ENCODE measurements around the gene FSD2.

FSD2 gene

DNA sequence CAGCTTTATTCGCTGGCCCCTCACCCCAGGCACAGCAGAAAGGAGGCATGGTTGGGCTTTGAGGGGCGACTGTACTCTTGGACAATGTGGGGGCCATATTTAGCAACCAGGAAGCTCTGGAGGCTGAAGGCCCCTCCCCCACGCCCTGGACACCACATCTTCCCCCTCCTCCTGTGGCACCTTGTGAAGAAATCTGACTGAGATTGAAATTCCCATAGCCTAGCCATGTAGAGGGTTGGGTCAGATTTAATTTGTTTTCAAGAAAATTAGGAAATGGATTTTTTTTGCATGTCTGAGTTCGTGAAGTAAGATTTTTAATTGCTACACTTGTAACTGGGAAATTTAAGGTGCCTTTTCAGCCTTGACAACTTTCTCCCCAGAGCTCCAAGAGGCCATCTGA lies 24.5 kb downstream of the FSD2 start:
- Histone ChIP-seq H2AFZ (ENCODE audit: low read length) (no peak overlapping the region), H3K4me2 (ENCODE audit: low read length) (no peak overlapping the region), H4K20me1 (ENCODE audit: insufficient read depth, low read length) (no peaks in the 10 kb centered on the region), H3K4me1 (ENCODE audit: insufficient read depth, low read length, severe bottlenecking) (no peaks in the 10 kb centered on the region), H3K36me3 (ENCODE audit: insufficient read depth, low read length) (no peaks in the 10 kb centered on the region), H3K79me2 (ENCODE audit: insufficient read depth, low read length) (no peaks in the 10 kb centered on the region), H3K9me2 (ENCODE audit: low read depth, low read length) (no peaks in the 10 kb centered on the region), H3K27ac (ENCODE audit: low read depth, low read length, poor library complexity, severe bottlenecking) (no peak overlapping the region), H3F3A (ENCODE audit: insufficient read depth, low read length) (no peaks in the 10 kb centered on the region), H3K9me3 (ENCODE audit: low read length) (no peaks in the 10 kb centered on the region), H3K9ac (ENCODE audit: low read length) (no peak overlapping the region), H3K4me3 (ENCODE audit: low read depth, low read length, poor library complexity, severe bottlenecking) (no peak overlapping the region), H3K27me3 (ENCODE audit: insufficient read depth, low read length) (peaks cover 6% of the 10 kb centered on the region; the same call in 1 of the 2 replicates)
- TF ChIP-seq, protein P1, sequence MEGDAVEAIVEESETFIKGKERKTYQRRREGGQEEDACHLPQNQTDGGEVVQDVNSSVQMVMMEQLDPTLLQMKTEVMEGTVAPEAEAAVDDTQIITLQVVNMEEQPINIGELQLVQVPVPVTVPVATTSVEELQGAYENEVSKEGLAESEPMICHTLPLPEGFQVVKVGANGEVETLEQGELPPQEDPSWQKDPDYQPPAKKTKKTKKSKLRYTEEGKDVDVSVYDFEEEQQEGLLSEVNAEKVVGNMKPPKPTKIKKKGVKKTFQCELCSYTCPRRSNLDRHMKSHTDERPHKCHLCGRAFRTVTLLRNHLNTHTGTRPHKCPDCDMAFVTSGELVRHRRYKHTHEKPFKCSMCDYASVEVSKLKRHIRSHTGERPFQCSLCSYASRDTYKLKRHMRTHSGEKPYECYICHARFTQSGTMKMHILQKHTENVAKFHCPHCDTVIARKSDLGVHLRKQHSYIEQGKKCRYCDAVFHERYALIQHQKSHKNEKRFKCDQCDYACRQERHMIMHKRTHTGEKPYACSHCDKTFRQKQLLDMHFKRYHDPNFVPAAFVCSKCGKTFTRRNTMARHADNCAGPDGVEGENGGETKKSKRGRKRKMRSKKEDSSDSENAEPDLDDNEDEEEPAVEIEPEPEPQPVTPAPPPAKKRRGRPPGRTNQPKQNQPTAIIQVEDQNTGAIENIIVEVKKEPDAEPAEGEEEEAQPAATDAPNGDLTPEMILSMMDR (IDR thresholded peaks at IDR 0.05; ENCODE audit: low read length): no peak
- no peak for TF ChIP-seq EZH2 (IDR thresholded peaks at IDR 0.05; ENCODE audit: borderline replicate concordance, low read length)

DNA sequence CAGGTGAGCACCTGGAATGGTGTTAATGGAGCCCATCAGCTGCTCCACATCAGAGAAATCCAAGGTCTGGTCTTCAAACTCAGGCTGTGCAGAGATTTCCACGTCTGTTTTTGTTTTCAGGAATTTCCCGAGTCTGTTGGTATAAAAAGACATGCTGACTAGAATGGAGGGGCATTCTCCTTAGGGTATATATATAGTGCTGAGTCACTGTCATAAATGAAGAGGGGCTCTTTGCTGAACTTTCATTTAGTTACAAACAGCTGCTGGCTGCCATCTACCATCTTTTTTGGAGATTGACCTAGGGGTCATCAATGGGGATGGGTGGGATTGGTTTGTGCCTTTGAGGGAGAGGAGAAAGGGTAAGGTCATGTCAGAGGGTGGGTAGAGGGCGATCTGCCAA lies 27.1 kb downstream of the FSD2 start:
- Histone ChIP-seq H3K27ac (ENCODE audit: low read depth, low read length, poor library complexity, severe bottlenecking) (no peak overlapping the region), H3F3A (ENCODE audit: insufficient read depth, low read length) (no peaks in the 10 kb centered on the region), H3K4me1 (ENCODE audit: insufficient read depth, low read length, severe bottlenecking) (no peaks in the 10 kb centered on the region), H3K4me3 (ENCODE audit: low read depth, low read length, poor library complexity, severe bottlenecking) (no peak overlapping the region), H3K4me2 (ENCODE audit: low read length) (no peak overlapping the region), H3K9me2 (ENCODE audit: low read depth, low read length) (no peaks in the 10 kb centered on the region), H3K36me3 (ENCODE audit: insufficient read depth, low read length) (no peaks in the 10 kb centered on the region), H3K9ac (ENCODE audit: low read length) (no peak overlapping the region), H3K79me2 (ENCODE audit: insufficient read depth, low read length) (no peaks in the 10 kb centered on the region), H3K27me3 (ENCODE audit: insufficient read depth, low read length) (no peaks in the 10 kb centered on the region), H4K20me1 (ENCODE audit: insufficient read depth, low read length) (no peaks in the 10 kb centered on the region), H2AFZ (ENCODE audit: low read length) (no peak overlapping the region), H3K9me3 (ENCODE audit: low read length) (no peaks in the 10 kb centered on the region)
- TF ChIP-seq, protein P1 (IDR thresholded peaks at IDR 0.05; ENCODE audit: low read length): no peak
- no peak for TF ChIP-seq EZH2 (IDR thresholded peaks at IDR 0.05; ENCODE audit: borderline replicate concordance, low read length)

DNA sequence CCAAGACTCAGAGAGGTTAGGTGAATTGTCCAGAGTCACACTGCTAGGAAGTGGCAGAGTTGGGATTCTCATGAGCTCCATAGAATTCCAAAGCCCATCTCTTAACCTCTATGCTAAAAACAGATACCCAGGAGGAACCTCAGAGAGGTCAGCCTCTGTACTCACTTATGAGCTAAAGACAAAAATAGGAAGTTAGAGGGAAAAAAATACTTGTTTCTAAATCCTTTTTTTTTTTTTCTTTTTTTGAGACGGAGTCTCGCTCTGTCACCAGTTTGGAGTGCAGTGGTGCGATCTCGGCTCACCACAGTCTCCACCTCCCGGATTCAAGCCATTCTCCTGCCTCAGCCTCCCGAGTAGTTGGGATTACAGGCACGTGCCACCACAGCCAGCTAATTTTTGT lies 31.4 kb downstream of the FSD2 start:
- Histone ChIP-seq H3K4me3 (ENCODE audit: low read depth, low read length, poor library complexity, severe bottlenecking) (no peak overlapping the region), H4K20me1 (ENCODE audit: insufficient read depth, low read length) (no peaks in the 10 kb centered on the region), H3K4me2 (ENCODE audit: low read length) (no peak overlapping the region), H3K27me3 (ENCODE audit: insufficient read depth, low read length) (no peaks in the 10 kb centered on the region), H3K79me2 (ENCODE audit: insufficient read depth, low read length) (no peaks in the 10 kb centered on the region), H3K27ac (ENCODE audit: low read depth, low read length, poor library complexity, severe bottlenecking) (no peak overlapping the region), H3K4me1 (ENCODE audit: insufficient read depth, low read length, severe bottlenecking) (no peaks in the 10 kb centered on the region), H3K9ac (ENCODE audit: low read length) (no peak overlapping the region), H3K9me3 (ENCODE audit: low read length) (no peaks in the 10 kb centered on the region), H2AFZ (ENCODE audit: low read length) (no peak overlapping the region), H3F3A (ENCODE audit: insufficient read depth, low read length) (no peaks in the 10 kb centered on the region), H3K9me2 (ENCODE audit: low read depth, low read length) (no peaks in the 10 kb centered on the region), H3K36me3 (ENCODE audit: insufficient read depth, low read length) (no peaks in the 10 kb centered on the region)
- TF ChIP-seq, protein P1 (IDR thresholded peaks at IDR 0.05; ENCODE audit: low read length): no peak
- no peak for TF ChIP-seq EZH2 (IDR thresholded peaks at IDR 0.05; ENCODE audit: borderline replicate concordance, low read length)
